IMR-90 (cell line): Measurements from ENCODE around the gene NFATC1. TPM values are rescaled to one million over a fixed set of nuclear protein-coding genes. Genes with fewer than 3 reads are reported as not detected.

Source experiments
- ATAC-seq: fragments of 200-7000 bp; cut with Tn5 transposase; 2 replicates; pipeline ENCODE4 v1.9.1; 2020; ENCODE audit warnings: low read depth, mild to moderate bottlenecking, moderate library complexity
- BruUV-seq: library from RNA; stranded (reverse); fragments of 400-500 nt; replicated peaks from 2 replicates; lab custom pipeline; 2021; lab: Mats Ljungman, UMichigan
- CTCF ChIA-PET: fragments of 300-600 bp; formaldehyde crosslinking; extraction: SDS; loops from one replicate; lab custom pipeline; 2021; ENCODE audit warnings: antibody characterized with exemption; lab: Yijun Ruan, JAX
- POLR2A ChIA-PET: fragments of 300-600 bp; sonication (Branson Sonifier 250); formaldehyde crosslinking; loops from one replicate; lab custom pipeline; 2022; ENCODE audit warnings: antibody characterized with exemption; ENCODE audit not compliant: unreplicated experiment; lab: Charles Lee
- DNase-seq: peaks from one replicate; pipeline ENCODE4 v3.0.0; 2013
- H2AFZ ChIP-seq: replicated peaks from 2 replicates; pipeline ENCODE3; 2013; ENCODE audit warnings: low read length, mild to moderate bottlenecking; ENCODE audit not compliant: poor library complexity
- H2AK5ac ChIP-seq: 2 replicates; pipeline ENCODE4 v1.6.1; 2013; ENCODE audit warnings: low read depth, low read length, inconsistent platforms
- H2AK9ac ChIP-seq: replicated peaks from 2 replicates; pipeline ENCODE3; 2013; ENCODE audit warnings: mild to moderate bottlenecking, low read depth, low read length, moderate library complexity; ENCODE audit not compliant: poor library complexity
- H2BK120ac ChIP-seq: 2 replicates; pipeline ENCODE4 v1.6.1; 2013; ENCODE audit warnings: low read depth, low read length, inconsistent platforms
- H2BK15ac ChIP-seq: 3 replicates; pipeline ENCODE4 v1.6.1; 2013; ENCODE audit warnings: low read depth, low read length, inconsistent platforms
- H2BK20ac ChIP-seq: 2 replicates; pipeline ENCODE4 v1.6.1; 2013; ENCODE audit warnings: low read depth, mild to moderate bottlenecking, inconsistent platforms, low read length, moderate library complexity
- H2BK5ac ChIP-seq: 2 replicates; pipeline ENCODE4 v1.6.1; 2013; ENCODE audit warnings: mild to moderate bottlenecking, low read depth, low read length, inconsistent platforms; ENCODE audit not compliant: poor library complexity, severe bottlenecking
- H3K14ac ChIP-seq: replicated peaks from 2 replicates; pipeline ENCODE4 v1.6.1; 2013; ENCODE audit warnings: low read depth, low read length, inconsistent platforms
- H3K18ac ChIP-seq: 2 replicates; pipeline ENCODE4 v1.6.1; 2013; ENCODE audit warnings: low read depth, low read length, control low read depth
- H3K23ac ChIP-seq: 2 replicates; pipeline ENCODE4 v1.6.1; 2013; ENCODE audit warnings: low read depth, low read length, inconsistent platforms
- H3K27ac ChIP-seq: 2 replicates; pipeline ENCODE4 v1.5.1; 2013; ENCODE audit warnings: mild to moderate bottlenecking, control low read depth, low read length; ENCODE audit not compliant: insufficient read depth
- H3K27me3 ChIP-seq: 2 replicates; pipeline ENCODE4 v1.6.1; 2013; ENCODE audit warnings: low read length; ENCODE audit not compliant: control insufficient read depth, insufficient read depth
- H3K36me3 ChIP-seq: 2 replicates; pipeline ENCODE4 v1.6.1; 2013; ENCODE audit warnings: low read length, mixed read lengths; ENCODE audit not compliant: control insufficient read depth, insufficient read depth
- H3K4ac ChIP-seq: 2 replicates; pipeline ENCODE4 v1.6.1; 2013; ENCODE audit warnings: low read depth, low read length, inconsistent platforms
- H3K4me1 ChIP-seq: 2 replicates; pipeline ENCODE4 v1.6.1; 2013; ENCODE audit warnings: low read length, mixed read lengths; ENCODE audit not compliant: control insufficient read depth, insufficient read depth
- H3K4me2 ChIP-seq: 2 replicates; pipeline ENCODE4 v1.6.1; 2013; ENCODE audit warnings: low read depth, mild to moderate bottlenecking, control low read depth, low read length, moderate library complexity
- H3K4me3 ChIP-seq: 2 replicates; pipeline ENCODE4 v1.5.1; 2013; ENCODE audit warnings: low read depth, mild to moderate bottlenecking, control low read depth, low read length, moderate library complexity; ENCODE audit not compliant: insufficient read depth
- H3K56ac ChIP-seq: 2 replicates; pipeline ENCODE4 v1.6.1; 2013; ENCODE audit warnings: low read length, inconsistent platforms; ENCODE audit not compliant: insufficient read depth; ENCODE audit errors: extremely low read depth
- H3K79me1 ChIP-seq, 2 experiments: 2 replicates each; pipeline ENCODE4 v1.6.1; 2013; ENCODE audit warnings: low read length in 2 of 2, inconsistent platforms in 1 of 2, low read depth in 1 of 2
- H3K9ac ChIP-seq: 2 replicates; pipeline ENCODE4 v1.6.1; 2013; ENCODE audit warnings: low read depth, low read length, control low read depth
- H3K9me1 ChIP-seq: 2 replicates; pipeline ENCODE4 v1.6.1; 2013; ENCODE audit warnings: low read length, inconsistent platforms; ENCODE audit not compliant: insufficient read depth
- H3K9me3 ChIP-seq: 2 replicates; pipeline ENCODE4 v1.6.1; 2013; ENCODE audit warnings: low read length; ENCODE audit not compliant: control insufficient read depth, insufficient read depth
- H4K20me1 ChIP-seq: 2 replicates; pipeline ENCODE4 v1.6.1; 2013; ENCODE audit warnings: low read length, inconsistent platforms; ENCODE audit not compliant: insufficient read depth
- H4K5ac ChIP-seq: 2 replicates; pipeline ENCODE4 v1.6.1; 2013; ENCODE audit warnings: mild to moderate bottlenecking, low read depth, low read length, control low read depth
- H4K8ac ChIP-seq, 2 experiments: 2 replicates each; pipeline ENCODE4 v1.6.1; 2013; ENCODE audit warnings: low read depth in 2 of 2, low read length in 2 of 2, control low read depth in 1 of 2, inconsistent platforms in 1 of 2
- H4K91ac ChIP-seq: 2 replicates; pipeline ENCODE4 v1.6.1; 2013; ENCODE audit warnings: low read depth, low read length, inconsistent platforms; ENCODE audit not compliant: insufficient read depth
- BHLHE40 ChIP-seq: fragments of 150-350 bp; IDR thresholded peaks from 2 replicates; pipeline ENCODE4 v1.6.1; 2016; ENCODE audit warnings: mild to moderate bottlenecking, low read depth, low read length
- CEBPB ChIP-seq: IDR thresholded peaks from 2 replicates; pipeline ENCODE4 v1.6.1; 2012; ENCODE audit warnings: low read depth, low read length, improper control_type of control experiment
- CHD1 ChIP-seq: IDR thresholded peaks from 2 replicates; pipeline ENCODE4 v1.6.1; 2012; ENCODE audit warnings: low read depth, low read length, improper control_type of control experiment
- CTCF ChIP-seq: conservative IDR thresholded peaks from 2 replicates; pipeline ENCODE4 v1.5.1; 2012; ENCODE audit warnings: mild to moderate bottlenecking, low read depth, low read length, improper control_type of control experiment
- ELK1 ChIP-seq: fragments of 150-350 bp; IDR thresholded peaks from 2 replicates; pipeline ENCODE4 v1.6.1; 2016; ENCODE audit warnings: low read depth, mild to moderate bottlenecking, low read length, moderate library complexity, borderline replicate concordance
- FOS ChIP-seq: fragments of 150-350 bp; IDR thresholded peaks from 2 replicates; pipeline ENCODE4 v1.6.1; 2016; ENCODE audit warnings: low read depth, low read length
- MAFK ChIP-seq: IDR thresholded peaks from 2 replicates; pipeline ENCODE4 v1.6.1; 2012; ENCODE audit warnings: low read depth, low read length, improper control_type of control experiment
- MAZ ChIP-seq: IDR thresholded peaks from 2 replicates; pipeline ENCODE4 v1.6.1; 2012; ENCODE audit warnings: low read depth, mild to moderate bottlenecking, low read length, improper control_type of control experiment, moderate library complexity, borderline replicate concordance
- MXI1 ChIP-seq: IDR thresholded peaks from 2 replicates; pipeline ENCODE4 v1.6.1; 2012; ENCODE audit warnings: low read depth, mild to moderate bottlenecking, low read length, moderate library complexity, borderline replicate concordance
- NFE2L2 ChIP-seq: fragments of 150-350 bp; IDR thresholded peaks from 2 replicates; pipeline ENCODE4 v1.6.1; 2016; ENCODE audit warnings: low read depth, mild to moderate bottlenecking, low read length
- POLR2A ChIP-seq: IDR thresholded peaks from 2 replicates; pipeline ENCODE4 v1.6.1; 2012; ENCODE audit warnings: mild to moderate bottlenecking, low read depth, low read length
- RAD21 ChIP-seq: IDR thresholded peaks from 2 replicates; pipeline ENCODE4 v1.6.1; 2012; ENCODE audit warnings: low read length, improper control_type of control experiment
- RCOR1 ChIP-seq: IDR thresholded peaks from 2 replicates; pipeline ENCODE4 v1.6.1; 2012; ENCODE audit warnings: mild to moderate bottlenecking, low read length, improper control_type of control experiment; ENCODE audit not compliant: insufficient replicate concordance
- RFX5 ChIP-seq: IDR thresholded peaks from 2 replicates; pipeline ENCODE4 v1.8.0; 2012; ENCODE audit warnings: low read depth, mild to moderate bottlenecking, low read length, moderate library complexity
- SMC3 ChIP-seq: fragments of 150-350 bp; IDR thresholded peaks from 2 replicates; pipeline ENCODE4 v1.6.1; 2016; ENCODE audit warnings: low read depth, mild to moderate bottlenecking, antibody characterized with exemption, low read length, moderate library complexity
- WGBS, 2 experiments: methylation state at CpG; one replicate each; pipeline versions ENCODE4 v1.1.5 to v1.1.7; 2013; ENCODE audit warnings: missing lambda C conversion rate in 2 of 2; ENCODE audit not compliant: insufficient read length in 1 of 2; ENCODE audit errors: extremely low coverage in 2 of 2; 5-methylcytosine and 5-hydroxymethylcytosine counted together
- dilution Hi-C: fragments of 300-500 bp; cut with HindIII; formaldehyde crosslinking; loops from one replicate; pipeline ENCODE4 v1.14.3; 2018; ENCODE audit warnings: low sequenced_read_pairs; ENCODE audit not compliant: unreplicated experiment
- in situ Hi-C: fragments of 300-500 bp; cut with MboI; formaldehyde crosslinking; loops from 3 replicates; pipeline ENCODE4 v1.14.3; 2019; ENCODE audit warnings: low sequenced_read_pairs, inconsistent platforms, mixed read lengths
- intact Hi-C: fragments of 100-400 bp; cut with micrococcal nuclease; formaldehyde crosslinking; loops from 2 replicates; pipeline ENCODE4 v1.10.0; 2022
- polyA plus RNA-seq, 3 experiments: library from polyadenylated mRNA; depleted of rRNA; stranded (reverse); fragments of >200 nt; gene quantifications; 2 replicates each; pipeline ENCODE4 v1.2.3, GENCODE V29; 2012; ENCODE audit warnings: low replicate concordance in 1 of 3
- total RNA-seq: library from RNA; depleted of rRNA; stranded (reverse); fragments of >200 nt; gene quantifications from 2 replicates; pipeline ENCODE4 v1.2.3, GENCODE V29; 2012

The NFATC1 gene
- total and polyA plus RNA-seq, 2 of the 4 experiments (the other 2 are of a cell fraction): 0.36 to 1.8 TPM

- intact Hi-C loops: no loop called here
- BruUV-seq: no TSS peak
- no peaks in the 10 kb centered on the region for H3K79me1 ChIP-seq
- TF ChIP-seq CEBPB: no peak
- TF ChIP-seq POLR2A: no peak
- no peak for TF ChIP-seq FOS
- TF ChIP-seq RCOR1: no peak
- no peak for TF ChIP-seq CTCF
- no peak for TF ChIP-seq RAD21
- TF ChIP-seq RFX5: no peak
- TF ChIP-seq NFE2L2: no peak
- TF ChIP-seq MAFK: no peak
- no peak for TF ChIP-seq MAZ
- TF ChIP-seq CHD1: no peak
- no peak for TF ChIP-seq SMC3
- TF ChIP-seq ELK1: no peak
- no peak for TF ChIP-seq MXI1
- no peak for TF ChIP-seq BHLHE40
Measured at GRCh38 chr18:79576686-79577351, 181.1 kb downstream of the NFATC1 start.

More at GRCh38 chr18:79576686-79577351, 181.1 kb downstream of the NFATC1 start:
- DNase-seq (peak; percentile 46), ATAC-seq (peak; percentile 28)
- Histone ChIP-seq H2BK5ac (no peak overlapping the region), H2AFZ (peak overlapping the region; percentile 83), H3K27ac (no peak overlapping the region), H3K14ac (no peak overlapping the region), H3K36me3 (no peaks in the 10 kb centered on the region), H2AK9ac (peak overlapping the region; percentile 3), H4K5ac (no peak overlapping the region), H3K9me1 (peaks cover 3% of the 10 kb centered on the region; the same call in 1 of the 2 replicates), H3K4me1 (peaks cover 19% of the 10 kb centered on the region), H4K91ac (no peak overlapping the region), H3K9ac (no peak overlapping the region), H3K23ac (no peak overlapping the region), H3K27me3 (no peaks in the 10 kb centered on the region; the same call in 1 of the 2 replicates), H3K4me3 (no peak overlapping the region), H2AK5ac (peak overlapping the region; percentile 13; the same call in 1 of the 2 replicates), H3K9me3 (peaks cover 7% of the 10 kb centered on the region), H2BK15ac (no peak overlapping the region), H2BK20ac (no peak overlapping the region), H3K4me2 (no peak overlapping the region), H3K56ac (no peak overlapping the region), H2BK120ac (no peak overlapping the region), H4K8ac (no peak overlapping the region), H4K20me1 (no peaks in the 10 kb centered on the region), H3K18ac (no peak overlapping the region), H3K4ac (peak overlapping the region; percentile 33; the same call in 1 of the 2 replicates)
- in situ Hi-C loops: no loop called here
- CTCF ChIA-PET: interaction anchor here (0.6 to 1.5 kb wide), 2 partner anchors 9 to 23 kb away, joined by 3 to 4 read pairs; no protein-coding TSS in a partner anchor
- POLR2A ChIA-PET: no interaction called here
- dilution Hi-C loops: no loop called here
- WGBS, 2 experiments: 33% methylated on average over 7 of the region's 23 CpGs; no CpG with 5 or more reads in 1 of the 2 experiments
